ENCODE results near the gene FGD6.

FGD6 gene

DNA sequence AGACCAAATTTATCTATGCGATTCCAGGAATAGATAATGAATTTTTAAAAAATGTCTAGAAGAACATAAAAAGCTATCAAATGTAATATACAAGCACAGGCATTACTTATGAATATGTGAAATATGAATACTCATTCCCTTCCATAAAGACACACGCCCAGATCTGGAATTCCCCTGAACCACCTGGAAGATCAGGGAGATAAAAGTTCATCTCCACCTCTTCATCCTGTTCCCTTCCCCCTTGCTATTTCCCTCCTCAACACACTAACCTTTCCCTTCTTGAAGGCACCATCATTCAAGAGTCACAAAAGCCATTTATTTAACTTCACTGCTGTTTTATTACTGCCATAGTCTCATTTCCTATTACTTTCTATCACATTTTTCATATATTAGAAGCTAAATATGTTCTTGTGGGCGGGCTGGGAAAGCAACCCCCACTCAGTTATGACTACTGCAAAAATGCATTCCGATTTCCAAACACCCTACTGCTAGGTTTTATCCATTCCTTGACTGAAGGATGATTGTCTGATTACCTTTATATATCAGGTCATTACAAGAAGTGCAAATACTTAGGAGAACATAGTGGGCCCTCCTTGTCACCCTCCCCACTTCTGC, 16.1 kb downstream of the FGD6 start:
- no peak overlapping the region for H3K27ac ChIP-seq (ENCODE audit: low read depth, low read length)
- H3K9ac ChIP-seq (ENCODE audit: low read length), result no peak overlapping the region
- no peaks in the 10 kb centered on the region for H3K36me3 ChIP-seq (ENCODE audit: low read length)
- H3K9me3 ChIP-seq (ENCODE audit: insufficient read depth, low read length), result no peaks in the 10 kb centered on the region
- no peaks in the 10 kb centered on the region for H4K20me1 ChIP-seq (ENCODE audit: low read depth, low read length)
- H2AFZ ChIP-seq (ENCODE audit: low read depth, low read length, severe bottlenecking), result no peak overlapping the region
- no peaks in the 10 kb centered on the region for H3F3A ChIP-seq (ENCODE audit: insufficient read depth)
- no peak overlapping the region for H3K4me2 ChIP-seq (ENCODE audit: low read depth, low read length, poor library complexity, severe bottlenecking)
- no peaks in the 10 kb centered on the region for H3K9me2 ChIP-seq (replicated peaks; ENCODE audit: insufficient read depth, low read length)
- TF ChIP-seq CTCF (IDR thresholded peaks at IDR 0.05; ENCODE audit: insufficient read depth, low read length, poor library complexity, severe bottlenecking) (no peak), EZH2phosphoT487 (conservative IDR thresholded peaks at IDR 0.05; ENCODE audit: low read length) (no peak)
- no peaks in the 10 kb centered on the region for H3K79me2 ChIP-seq (ENCODE audit: insufficient read depth, low read length)
- H3K27me3 ChIP-seq (ENCODE audit: low read length), result no peaks in the 10 kb centered on the region
- no peak overlapping the region for H3K4me3 ChIP-seq (ENCODE audit: insufficient read depth, low read length, poor library complexity, severe bottlenecking)

DNA sequence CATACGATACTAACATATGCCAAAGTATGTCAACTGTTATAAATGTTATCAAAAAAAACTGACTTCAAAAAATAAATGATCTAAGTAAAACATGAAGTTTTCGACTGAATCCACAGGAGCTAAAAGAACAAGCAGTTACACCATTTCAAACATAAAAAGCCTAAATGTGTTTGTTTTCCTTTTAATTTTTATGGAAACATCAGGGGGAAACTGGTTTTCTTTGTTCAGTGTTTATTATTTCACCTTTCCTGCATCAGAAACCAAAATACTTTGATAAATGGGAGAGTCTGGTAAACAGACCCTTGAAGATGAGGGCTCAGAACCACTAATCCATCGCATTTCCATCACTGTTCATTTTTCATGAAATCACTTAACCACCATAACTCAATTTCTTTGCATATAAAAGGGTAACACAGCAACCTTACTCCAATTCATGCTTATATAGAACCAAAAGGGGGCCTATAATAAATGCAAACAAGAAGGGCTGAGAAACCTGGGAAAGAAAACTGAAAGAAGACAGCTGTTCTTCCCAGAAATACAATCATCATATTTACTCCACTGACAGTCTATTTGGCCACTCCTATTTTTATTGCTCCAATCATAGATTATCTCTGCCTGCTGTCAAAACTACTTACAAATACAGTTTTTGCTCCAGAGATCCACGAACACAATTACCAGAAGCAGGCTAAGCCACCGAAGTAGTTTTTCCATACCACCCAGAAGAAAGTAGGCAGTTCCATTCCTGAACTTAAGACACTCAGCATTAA, 17.0 kb downstream of the FGD6 start:
- Histone ChIP-seq H3K4me2 (ENCODE audit: low read depth, low read length, poor library complexity, severe bottlenecking) (no peak overlapping the region), H3K27ac (ENCODE audit: low read depth, low read length) (no peak overlapping the region)

GRCh38 chr12:95198914-95199313, 18.4 kb downstream of the FGD6 start:
- H3K4me3 ChIP-seq (ENCODE audit: insufficient read depth, low read length, poor library complexity, severe bottlenecking), result no peak overlapping the region
- no peaks in the 10 kb centered on the region for H4K20me1 ChIP-seq (ENCODE audit: low read depth, low read length)
- no peak overlapping the region for H3K4me2 ChIP-seq (ENCODE audit: low read depth, low read length, poor library complexity, severe bottlenecking)
- H3K27me3 ChIP-seq (ENCODE audit: low read length), result no peaks in the 10 kb centered on the region
- no peaks in the 10 kb centered on the region for H3K79me2 ChIP-seq (ENCODE audit: insufficient read depth, low read length)
- no peak for TF ChIP-seq CTCF (IDR thresholded peaks at IDR 0.05; ENCODE audit: insufficient read depth, low read length, poor library complexity, severe bottlenecking)
- no peak for TF ChIP-seq EZH2phosphoT487 (conservative IDR thresholded peaks at IDR 0.05; ENCODE audit: low read length)
- H3K9me3 ChIP-seq (ENCODE audit: insufficient read depth, low read length), result no peaks in the 10 kb centered on the region
- no peaks in the 10 kb centered on the region for H3K36me3 ChIP-seq (ENCODE audit: low read length)
- no peaks in the 10 kb centered on the region for H3F3A ChIP-seq (ENCODE audit: insufficient read depth)
- no peak overlapping the region for H3K9ac ChIP-seq (ENCODE audit: low read length)
- H3K27ac ChIP-seq (ENCODE audit: low read depth, low read length), result no peak overlapping the region
- no peak overlapping the region for H2AFZ ChIP-seq (ENCODE audit: low read depth, low read length, severe bottlenecking)
- no peaks in the 10 kb centered on the region for H3K9me2 ChIP-seq (replicated peaks; ENCODE audit: insufficient read depth, low read length)

More for the DNA sequence above, 17.0 kb downstream of the FGD6 start:
- H3K9ac ChIP-seq (ENCODE audit: low read length), result no peak overlapping the region
- H4K20me1 ChIP-seq (ENCODE audit: low read depth, low read length), result no peaks in the 10 kb centered on the region
- H3K36me3 ChIP-seq (ENCODE audit: low read length), result no peaks in the 10 kb centered on the region
- H3K79me2 ChIP-seq (ENCODE audit: insufficient read depth, low read length), result no peaks in the 10 kb centered on the region
- no peaks in the 10 kb centered on the region for H3K9me3 ChIP-seq (ENCODE audit: insufficient read depth, low read length)
- H3F3A ChIP-seq (ENCODE audit: insufficient read depth), result no peaks in the 10 kb centered on the region
- no peaks in the 10 kb centered on the region for H3K9me2 ChIP-seq (replicated peaks; ENCODE audit: insufficient read depth, low read length)
- H3K4me3 ChIP-seq (ENCODE audit: insufficient read depth, low read length, poor library complexity, severe bottlenecking), result no peak overlapping the region
- H2AFZ ChIP-seq (ENCODE audit: low read depth, low read length, severe bottlenecking), result no peak overlapping the region
- no peaks in the 10 kb centered on the region for H3K27me3 ChIP-seq (ENCODE audit: low read length)
- no peak for TF ChIP-seq EZH2phosphoT487 (conservative IDR thresholded peaks at IDR 0.05; ENCODE audit: low read length)
- TF ChIP-seq CTCF (IDR thresholded peaks at IDR 0.05; ENCODE audit: insufficient read depth, low read length, poor library complexity, severe bottlenecking), result no peak

Data from SU-DHL-6 (cell line).